ENCODE results near the gene TECPR2.

The TECPR2 gene

DNA sequence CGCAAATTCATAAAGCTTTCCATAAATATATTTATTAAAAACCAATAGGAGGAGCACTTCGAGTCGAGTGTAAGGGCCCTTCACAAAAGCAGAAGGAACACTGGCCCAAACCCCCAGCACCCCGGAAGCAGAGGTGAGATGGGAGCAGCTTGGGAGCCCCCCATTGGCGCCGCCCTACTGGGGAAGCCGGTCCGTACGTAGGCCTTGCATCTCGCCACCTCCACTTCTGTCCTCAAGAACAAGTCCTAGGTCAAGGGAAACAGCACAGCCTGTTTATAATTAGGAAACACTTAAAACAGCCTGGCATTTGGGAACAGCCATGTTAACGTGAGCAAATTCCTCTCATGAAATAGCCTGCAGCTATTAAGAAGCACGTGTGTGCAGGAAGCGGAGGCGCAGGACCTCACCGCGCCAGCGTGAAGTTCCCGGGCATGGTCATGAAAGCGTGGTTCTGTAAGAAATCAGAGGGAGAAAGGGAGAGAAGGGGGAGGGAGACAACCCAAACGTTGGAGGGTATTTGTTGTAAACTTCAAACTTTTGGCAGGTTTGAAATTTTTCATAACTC is 139.1 kb downstream of the TECPR2 start:
- TF ChIP-seq POLR2AphosphoS5 (IDR thresholded peaks at IDR 0.05; ENCODE audit: low read depth, low read length) (no peak), TAF1 (IDR thresholded peaks at IDR 0.05; ENCODE audit: borderline replicate concordance, low read depth, low read length) (no peak), POLR2A (IDR thresholded peaks at IDR 0.05; ENCODE audit: low read depth, low read length) (no peak)
- DNase-seq (ENCODE audit: insufficient read length) (no peak), FAIRE-seq (no peak)

- no peak for DNase-seq (ENCODE audit: insufficient read length)
- FAIRE-seq = no peak
- no peak for TF ChIP-seq POLR2A (IDR thresholded peaks at IDR 0.05; ENCODE audit: low read depth, low read length)
- TF ChIP-seq TAF1 (IDR thresholded peaks at IDR 0.05; ENCODE audit: borderline replicate concordance, low read depth, low read length) = no peak
- no peak for TF ChIP-seq POLR2AphosphoS5 (IDR thresholded peaks at IDR 0.05; ENCODE audit: low read depth, low read length)
Observed at GRCh38 chr14:102502571-102502970, 139.8 kb downstream of the TECPR2 start.

DNA sequence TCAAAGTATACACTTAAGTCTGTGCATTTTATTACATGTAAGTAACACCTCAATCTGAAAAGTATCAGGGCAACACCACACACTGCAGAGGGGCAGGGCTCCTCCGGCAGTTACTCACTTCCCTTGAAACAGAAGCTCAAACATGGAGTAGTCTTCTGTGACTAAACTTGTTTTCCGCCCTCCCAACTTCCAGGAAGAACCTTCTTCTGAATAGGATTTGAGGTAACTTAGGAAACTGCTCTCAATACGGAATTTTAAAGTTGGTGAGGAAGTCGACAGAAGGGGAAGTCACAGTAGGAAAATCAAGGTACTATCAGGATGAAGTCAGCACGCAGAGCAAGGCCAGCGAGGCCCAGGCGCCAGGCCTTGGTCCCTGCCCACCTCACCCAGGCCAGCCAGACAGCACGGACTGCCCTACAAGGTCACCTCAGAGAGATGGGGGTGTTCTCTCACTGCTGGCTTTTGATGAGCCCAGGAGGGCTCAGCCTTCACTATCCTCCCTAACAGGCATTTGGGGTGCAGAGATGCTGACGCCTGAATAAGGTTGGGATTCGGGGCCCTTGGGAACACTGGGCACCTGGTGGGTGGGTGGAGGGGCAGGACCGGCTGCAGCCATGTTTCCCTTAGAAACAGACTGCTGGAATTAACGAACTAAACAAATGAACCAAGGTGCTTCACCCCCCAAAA is 141.0 kb downstream of the TECPR2 start:
- no peak for TF ChIP-seq POLR2A (IDR thresholded peaks at IDR 0.05; ENCODE audit: low read depth, low read length)
- TF ChIP-seq TAF1 (IDR thresholded peaks at IDR 0.05; ENCODE audit: borderline replicate concordance, low read depth, low read length) = no peak
- no peak for TF ChIP-seq POLR2AphosphoS5 (IDR thresholded peaks at IDR 0.05; ENCODE audit: low read depth, low read length)
- FAIRE-seq = no peak
- DNase-seq (ENCODE audit: insufficient read length) = no peak

DNA sequence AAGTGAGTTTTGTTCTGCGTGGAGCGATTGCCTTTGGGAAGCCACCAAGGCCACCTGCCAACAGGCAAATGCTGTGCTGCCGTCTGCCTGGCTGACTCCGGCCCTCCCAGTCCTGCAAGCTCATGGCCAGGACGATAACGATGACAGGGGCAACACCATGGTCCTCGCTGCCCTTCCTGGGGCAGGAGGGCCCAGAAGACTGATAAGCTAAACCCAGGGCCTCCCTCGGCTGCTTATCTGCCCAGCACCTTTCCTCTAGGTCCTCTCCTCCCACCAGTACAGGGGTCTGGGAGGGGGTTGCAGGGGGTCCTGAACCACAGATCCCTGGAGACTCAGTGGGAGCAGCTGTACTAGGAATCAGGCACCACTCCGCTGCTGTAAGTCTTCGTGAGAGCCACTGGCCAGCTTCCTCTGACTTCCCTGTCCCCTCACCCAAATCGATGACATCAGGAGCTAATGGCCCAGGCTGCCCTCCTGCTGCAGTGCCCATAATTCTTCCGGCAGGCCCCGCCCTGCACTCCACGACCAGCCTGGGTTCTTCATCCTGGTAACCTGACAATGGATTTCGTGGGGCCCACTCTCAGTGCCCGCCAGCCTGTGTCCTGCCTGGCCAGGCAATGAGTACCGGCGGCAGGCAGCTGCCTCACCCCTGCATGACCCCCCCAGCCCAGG is 141.7 kb downstream of the TECPR2 start:
- FAIRE-seq (no peak), DNase-seq (ENCODE audit: insufficient read length) (no peak)
- no peak for TF ChIP-seq POLR2AphosphoS5 (IDR thresholded peaks at IDR 0.05; ENCODE audit: low read depth, low read length)
- no peak for TF ChIP-seq POLR2A (IDR thresholded peaks at IDR 0.05; ENCODE audit: low read depth, low read length)
- no peak for TF ChIP-seq TAF1 (IDR thresholded peaks at IDR 0.05; ENCODE audit: borderline replicate concordance, low read depth, low read length)

GRCh38 chr14:102505000-102505619 is 142.4 kb downstream of the TECPR2 start:
- FAIRE-seq (no peak), DNase-seq (ENCODE audit: insufficient read length) (no peak)
- no peak for TF ChIP-seq POLR2A (IDR thresholded peaks at IDR 0.05; ENCODE audit: low read depth, low read length)

DNA sequence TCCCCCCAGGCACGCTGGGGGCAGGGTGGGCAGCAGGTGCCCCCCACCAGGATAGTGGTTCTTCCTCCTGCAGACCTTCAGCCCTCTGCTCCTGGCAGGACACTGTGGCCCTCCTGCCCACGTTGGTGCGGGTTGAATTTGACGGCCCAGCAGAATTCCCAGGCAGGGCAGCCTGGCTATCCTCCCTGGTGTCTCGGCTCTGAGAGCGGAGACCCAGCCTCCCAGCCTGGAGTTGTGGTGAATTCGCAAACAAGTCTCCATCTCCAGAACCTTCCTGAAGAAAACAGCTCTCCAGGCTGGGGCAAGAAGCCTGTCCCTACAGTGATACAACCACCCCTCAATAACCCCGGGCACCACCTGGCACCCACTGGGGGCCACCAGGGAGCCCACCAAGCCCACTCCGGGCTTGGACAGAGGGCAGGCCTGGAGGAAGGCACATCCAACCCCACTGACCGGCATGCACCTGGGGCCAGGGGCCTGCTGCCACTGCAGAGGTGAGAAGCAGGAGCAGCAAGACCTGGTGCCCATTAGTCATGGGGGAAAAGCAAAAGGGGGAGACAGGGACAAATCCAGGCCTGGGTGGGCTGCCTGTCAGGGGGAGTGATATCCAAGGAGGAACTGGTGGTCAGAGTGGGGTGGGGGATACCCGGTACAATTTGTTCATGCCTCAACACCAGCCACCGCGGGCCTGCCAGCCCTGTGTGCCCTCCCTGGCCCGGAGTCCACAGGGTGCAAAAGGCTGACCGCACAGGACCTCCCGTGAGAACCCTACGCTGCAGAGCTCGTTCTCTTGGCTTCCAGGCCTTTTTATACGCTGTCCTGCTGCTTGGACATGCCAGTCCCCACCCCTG is 143.3 kb downstream of the TECPR2 start:
- TF ChIP-seq TAF1 (IDR thresholded peaks at IDR 0.05; ENCODE audit: borderline replicate concordance, low read depth, low read length) (no peak), POLR2A (IDR thresholded peaks at IDR 0.05; ENCODE audit: low read depth, low read length) (no peak), POLR2AphosphoS5 (IDR thresholded peaks at IDR 0.05; ENCODE audit: low read depth, low read length) (no peak)
- FAIRE-seq (no peak), DNase-seq (ENCODE audit: insufficient read length) (no peak)

DNA sequence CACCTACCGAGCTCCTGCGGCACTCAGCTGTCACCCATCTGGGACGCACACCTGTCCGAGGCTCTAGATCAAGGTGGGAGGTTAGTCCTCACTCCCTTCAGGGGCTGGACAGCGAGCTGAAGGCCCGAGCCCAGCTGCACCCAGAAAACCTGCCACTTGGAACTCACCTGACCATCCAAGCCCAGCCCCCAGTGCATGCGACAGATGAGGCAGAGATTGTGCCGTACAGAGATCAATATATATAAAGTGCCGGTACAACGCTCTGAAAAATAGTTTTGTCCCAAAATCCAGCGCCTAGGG is 143.8 kb downstream of the TECPR2 start:
- FAIRE-seq = no peak
- TF ChIP-seq POLR2AphosphoS5 (IDR thresholded peaks at IDR 0.05; ENCODE audit: low read depth, low read length) = no peak
- no peak for TF ChIP-seq TAF1 (IDR thresholded peaks at IDR 0.05; ENCODE audit: borderline replicate concordance, low read depth, low read length)
- no peak for TF ChIP-seq POLR2A (IDR thresholded peaks at IDR 0.05; ENCODE audit: low read depth, low read length)
- DNase-seq (ENCODE audit: insufficient read length) = no peak

DNA sequence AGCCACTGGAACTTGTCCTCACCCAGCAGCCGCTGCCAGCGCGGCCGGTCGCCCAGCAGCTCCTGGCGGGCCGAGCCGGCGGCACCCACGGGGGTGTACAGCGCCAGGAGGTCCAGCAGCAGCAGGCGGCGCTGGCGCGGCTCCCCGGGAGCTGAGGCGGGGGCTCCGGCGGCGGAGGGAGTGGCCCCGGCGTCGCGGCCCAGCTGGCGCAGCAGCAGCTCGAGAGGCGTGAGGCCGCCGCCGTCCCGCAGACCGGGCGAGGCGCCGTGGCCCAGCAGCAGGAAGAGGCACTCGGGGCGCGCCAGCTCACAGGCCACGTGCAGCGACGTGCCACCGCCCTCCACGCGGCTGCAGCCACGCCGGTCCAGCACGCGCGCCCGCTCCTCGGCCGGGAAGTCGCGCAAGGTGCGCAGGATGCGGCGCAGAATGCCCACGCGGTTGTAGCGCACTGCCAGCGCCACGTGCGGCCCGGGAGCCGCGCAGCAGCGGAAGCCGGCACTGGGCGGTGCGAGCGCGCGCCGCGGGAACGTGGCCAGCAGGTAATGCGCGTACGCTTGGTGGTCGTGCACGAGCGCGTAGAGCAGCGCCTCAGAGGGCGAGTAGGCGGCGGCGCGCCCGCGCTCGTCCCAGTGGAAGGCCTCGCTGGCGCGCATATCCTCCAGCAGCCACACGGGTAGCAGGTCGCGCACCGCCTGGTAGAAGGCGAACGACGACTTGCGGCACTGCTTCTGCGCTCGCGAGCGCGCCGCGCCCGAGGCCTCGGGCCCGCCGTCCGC is 144.5 kb downstream of the TECPR2 start:
- FAIRE-seq = no peak
- TF ChIP-seq TAF1 (IDR thresholded peaks at IDR 0.05; ENCODE audit: borderline replicate concordance, low read depth, low read length) (no peak), POLR2A (IDR thresholded peaks at IDR 0.05; ENCODE audit: low read depth, low read length) (no peak), POLR2AphosphoS5 (IDR thresholded peaks at IDR 0.05; ENCODE audit: low read depth, low read length) (no peak)
- no peak for DNase-seq (ENCODE audit: insufficient read length)

DNA sequence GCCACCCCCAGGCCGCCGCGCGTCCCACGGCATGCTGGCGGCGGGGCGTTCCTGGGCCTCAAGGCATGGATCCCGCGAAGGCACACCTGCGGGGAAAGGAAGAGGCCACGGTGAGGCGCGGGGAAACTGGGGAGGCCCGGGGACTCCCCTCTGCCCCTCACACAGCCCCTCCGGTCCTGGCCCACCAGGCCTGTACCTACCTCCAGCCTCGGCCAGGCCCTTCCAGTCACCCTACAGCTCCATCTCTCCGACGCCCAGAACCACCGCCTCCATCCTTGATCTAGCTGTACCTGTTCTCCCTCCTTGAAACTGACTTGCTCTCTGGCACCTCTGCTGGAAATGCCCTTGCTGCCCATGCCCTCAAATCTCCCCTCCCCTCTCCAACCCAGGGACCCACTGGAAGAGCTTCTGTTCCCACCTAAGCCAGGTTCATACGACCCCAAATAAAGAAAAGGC is 145.1 kb downstream of the TECPR2 start:
- FAIRE-seq (no peak), DNase-seq (ENCODE audit: insufficient read length) (no peak)
- TF ChIP-seq TAF1 (IDR thresholded peaks at IDR 0.05; ENCODE audit: borderline replicate concordance, low read depth, low read length) = no peak
- TF ChIP-seq POLR2AphosphoS5 (IDR thresholded peaks at IDR 0.05; ENCODE audit: low read depth, low read length) = no peak
- TF ChIP-seq POLR2A (IDR thresholded peaks at IDR 0.05; ENCODE audit: low read depth, low read length) = no peak

- DNase-seq (ENCODE audit: insufficient read length) (no peak), FAIRE-seq (no peak)
- no peak for TF ChIP-seq TAF1 (IDR thresholded peaks at IDR 0.05; ENCODE audit: borderline replicate concordance, low read depth, low read length)
- TF ChIP-seq POLR2A (IDR thresholded peaks at IDR 0.05; ENCODE audit: low read depth, low read length) = no peak
- TF ChIP-seq POLR2AphosphoS5 (IDR thresholded peaks at IDR 0.05; ENCODE audit: low read depth, low read length) = no peak
Observed at GRCh38 chr14:102508410-102508773, 145.7 kb downstream of the TECPR2 start.

Data from GM12892 (cell line).